ENCODE measurements around the gene BLMH. TPM values are rescaled to one million over a fixed set of nuclear protein-coding genes. Genes with fewer than 3 reads are reported as not detected.
A peak's percentile ranks its signal among the peaks of the same experiment; 100 is the strongest.

BLMH gene
- total RNA-seq, 4 donors from 2014 or later: 18.1 to 35.7 (median 28.1) TPM

GRCh38 chr17:30236297-30236624 lies 55.5 kb downstream of the BLMH start:
- DNase-seq (ENCODE audit: low spot score in 2 of 2): no peak
- Histone ChIP-seq H3K36me3 (no peaks in the 10 kb centered on the region), H3K4me1 (peaks cover 0 to 41% (median 28%) of the 10 kb centered on the region in 4 donors), H3K9me3 (no peaks in the 10 kb centered on the region), H3K4me3 (peak overlapping the region in 1 of 4 donors; percentile 50), H3K27me3 (peaks cover 0 to 54% of the 10 kb centered on the region in 2 donors), H3K27ac (peak overlapping the region in 1 of 4 donors; percentile 66)
- TF ChIP-seq CTCF (IDR thresholded peaks at IDR 0.05) (no peak), EP300 (IDR thresholded peaks at IDR 0.05) (no peak), POLR2A (IDR thresholded peaks at IDR 0.05) (no peak)
- WGBS, 2 donors: 53 to 61% methylated on average over 10 of the region's 10 CpGs

GRCh38 chr17:30235386-30236296 lies 56.1 kb downstream of the BLMH start, which contains the start of gene SLC6A4:
Gene SLC6A4 (minus strand): TSS chr17:30235697. CDS start chr17:30221958, 13,739 bp downstream.
- Histone ChIP-seq H3K36me3 (no peaks in the 10 kb centered on the region), H3K27ac (peak within 1 kb of the TSS in 2 of 4 donors; percentile 19 to 66), H3K4me1 (peaks cover 0 to 41% (median 28%) of the 10 kb centered on the region in 4 donors), H3K27me3 (peaks cover 0 to 50% of the 10 kb centered on the region in 2 donors), H3K4me3 (peak within 1 kb of the TSS; percentile 23 to 50 (median 30)), H3K9me3 (no peaks in the 10 kb centered on the region)
- TF ChIP-seq EP300 (IDR thresholded peaks at IDR 0.05): no peak
- 1 to 2% methylated on average over 53 to 70 of the region's 82 CpGs for WGBS, 2 donors
- no peak for DNase-seq (ENCODE audit: low spot score in 2 of 2)

- Histone ChIP-seq H3K27ac (peak overlapping the region in 2 of 4 donors; percentile 19 to 66), H3K9me3 (no peaks in the 10 kb centered on the region), H3K36me3 (no peaks in the 10 kb centered on the region), H3K27me3 (peaks cover 0 to 48% of the 10 kb centered on the region in 2 donors), H3K4me3 (peak overlapping the region in 3 of 4 donors; percentile 23 to 50 (median 35)), H3K4me1 (peaks cover 0 to 41% (median 28%) of the 10 kb centered on the region in 4 donors)
- no peak for TF ChIP-seq EP300 (IDR thresholded peaks at IDR 0.05)
- TF ChIP-seq POLR2A (IDR thresholded peaks at IDR 0.05): no peak
- TF ChIP-seq CTCF (IDR thresholded peaks at IDR 0.05): no peak
- DNase-seq (ENCODE audit: low spot score in 2 of 2): no peak
- WGBS, 2 donors: 26 to 42% methylated on average over 12 of the region's 12 CpGs
Measured at GRCh38 chr17:30234964-30235363, 56.8 kb downstream of the BLMH start.

GRCh38 chr17:30234296-30234695 lies 57.4 kb downstream of the BLMH start:
- no peaks in the 10 kb centered on the region for H3K36me3 ChIP-seq
- H3K27me3 ChIP-seq: peaks cover 0 to 42% of the 10 kb centered on the region in 2 donors
- no peak for DNase-seq (ENCODE audit: low spot score in 2 of 2)
- H3K27ac ChIP-seq: peak overlapping the region in 1 of 4 donors; percentile 66
- 70 to 75% methylated on average over 6 of the region's 6 CpGs for WGBS, 2 donors
- peaks cover 0 to 41% (median 28%) of the 10 kb centered on the region in 4 donors for H3K4me1 ChIP-seq
- no peak overlapping the region for H3K4me3 ChIP-seq
- TF ChIP-seq CTCF (IDR thresholded peaks at IDR 0.05): no peak
- no peak for TF ChIP-seq POLR2A (IDR thresholded peaks at IDR 0.05)
- no peak for TF ChIP-seq EP300 (IDR thresholded peaks at IDR 0.05)
- H3K9me3 ChIP-seq: no peaks in the 10 kb centered on the region

GRCh38 chr17:30232824-30233427 lies 58.8 kb downstream of the BLMH start:
- H3K4me1 ChIP-seq: peaks cover 0 to 32% (median 28%) of the 10 kb centered on the region in 4 donors
- H3K9me3 ChIP-seq: no peaks in the 10 kb centered on the region
- no peak for TF ChIP-seq POLR2A (IDR thresholded peaks at IDR 0.05)
- TF ChIP-seq CTCF (IDR thresholded peaks at IDR 0.05): no peak
- no peak for TF ChIP-seq EP300 (IDR thresholded peaks at IDR 0.05)
- no peaks in the 10 kb centered on the region for H3K36me3 ChIP-seq
- no peak for DNase-seq (ENCODE audit: low spot score in 2 of 2)
- WGBS, 2 donors: 55 to 59% methylated on average over 8 to 11 of the region's 11 CpGs
- H3K4me3 ChIP-seq: no peak overlapping the region
- peaks cover 0 to 29% of the 10 kb centered on the region in 2 donors for H3K27me3 ChIP-seq
- peak overlapping the region in 2 of 4 donors; percentile 7 to 59 for H3K27ac ChIP-seq
